A673 (cell line): ENCODE data around the gene ZNF488. TPM values are rescaled to one million over a fixed set of nuclear protein-coding genes. Genes with fewer than 3 reads are reported as not detected.

Source experiments
- BruUV-seq: library from RNA; stranded (reverse); fragments of 400-500 nt; replicated peaks from 2 replicates; lab custom pipeline; 2021; lab: Mats Ljungman, UMichigan
- CTCF ChIA-PET: fragments of 300-600 bp; sonication (Branson Sonifier 250); formaldehyde crosslinking; loops from one replicate; lab custom pipeline; 2022; ENCODE audit warnings: antibody characterized with exemption; lab: Charles Lee
- POLR2A ChIA-PET: fragments of 300-600 bp; sonication (Branson Sonifier 250); formaldehyde crosslinking; loops from one replicate; lab custom pipeline; 2022; ENCODE audit warnings: antibody characterized with exemption; ENCODE audit not compliant: low non-redundant PET; lab: Charles Lee
- DNase-seq: peaks from one replicate; pipeline ENCODE4 v3.0.0-alpha.2; 2015; ENCODE audit warnings: low spot score
- H3K27ac ChIP-seq: fragments of 200-600 bp; sonication (generic); 2 replicates; pipeline ENCODE4 v1.5.1; 2016; ENCODE audit warnings: mixed run types, low read depth, mild to moderate bottlenecking, mixed read lengths, antibody characterized with exemption, low read length; ENCODE audit not compliant: poor library complexity, severe bottlenecking
- H3K27me3 ChIP-seq: fragments of 200-600 bp; sonication (generic); replicated peaks from 2 replicates; pipeline ENCODE4 v1.6.1; 2017; ENCODE audit warnings: mixed run types, low read depth, mild to moderate bottlenecking, mixed read lengths, antibody characterized with exemption, low read length; ENCODE audit not compliant: insufficient read depth, poor library complexity
- H3K36me3 ChIP-seq: fragments of 200-600 bp; sonication (generic); 2 replicates; pipeline ENCODE4 v1.6.1; 2016; ENCODE audit warnings: mixed run types, mild to moderate bottlenecking, mixed read lengths, antibody characterized with exemption, low read length; ENCODE audit not compliant: insufficient read depth, poor library complexity, severe bottlenecking
- H3K4me1 ChIP-seq: fragments of 200-600 bp; sonication (generic); 2 replicates; pipeline ENCODE4 v1.6.1; 2017; ENCODE audit warnings: mixed run types, mild to moderate bottlenecking, mixed read lengths, antibody characterized with exemption, low read length; ENCODE audit not compliant: insufficient read depth, poor library complexity, severe bottlenecking
- H3K4me3 ChIP-seq: fragments of 200-600 bp; sonication (generic); 2 replicates; pipeline ENCODE4 v1.5.1; 2016; ENCODE audit warnings: low read depth, mixed run types, mild to moderate bottlenecking, mixed read lengths, low read length; ENCODE audit not compliant: poor library complexity, severe bottlenecking
- H3K9me3 ChIP-seq: fragments of 200-600 bp; sonication (generic); 2 replicates; pipeline ENCODE4 v1.6.1; 2016; ENCODE audit warnings: mixed run types, low read depth, mild to moderate bottlenecking, mixed read lengths, antibody characterized with exemption, low read length; ENCODE audit not compliant: poor library complexity, severe bottlenecking
- CTCF ChIP-seq: fragments of 300-800, 200-600 bp; sonication (generic); conservative IDR thresholded peaks from 2 replicates; pipeline ENCODE4 v1.5.1; 2017; ENCODE audit warnings: low read depth, mild to moderate bottlenecking, antibody characterized with exemption, low read length, moderate library complexity, mixed read lengths
- EZH2 ChIP-seq: fragments of 200-600 bp; sonication (generic); IDR thresholded peaks from 2 replicates; pipeline ENCODE4 v1.6.1; 2017; ENCODE audit warnings: borderline replicate concordance, low read depth, mild to moderate bottlenecking, mixed read lengths, antibody characterized with exemption, low read length; ENCODE audit not compliant: poor library complexity, severe bottlenecking
- intact Hi-C: fragments of 100-400 bp; cut with micrococcal nuclease; formaldehyde crosslinking; loops from one replicate; pipeline ENCODE4 v1.10.0; 2022; ENCODE audit not compliant: unreplicated experiment
- total RNA-seq: library from RNA; stranded (reverse); gene quantifications from 2 replicates; pipeline ENCODE4 v1.2.3, GENCODE V29; 2021

The ZNF488 gene
- total RNA-seq, 1 experiment from 2014 or later: 0.09 TPM

DNA sequence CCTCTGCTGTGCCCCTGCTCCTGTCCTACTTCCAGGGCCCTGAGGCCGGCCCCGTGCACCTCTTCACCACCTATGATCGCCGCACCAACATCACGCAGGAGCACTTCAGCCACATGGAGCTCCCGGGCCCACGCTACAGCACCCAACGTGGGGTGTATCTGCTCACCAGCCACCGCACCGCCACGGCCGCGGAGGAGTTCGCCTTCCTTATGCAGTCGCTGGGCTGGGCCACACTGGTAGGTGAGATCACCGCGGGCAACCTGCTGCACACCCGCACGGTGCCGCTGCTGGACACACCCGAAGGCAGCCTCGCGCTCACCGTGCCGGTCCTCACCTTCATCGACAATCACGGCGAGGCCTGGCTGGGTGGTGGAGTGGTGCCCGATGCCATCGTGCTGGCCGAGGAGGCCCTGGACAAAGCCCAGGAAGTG lies 34.1 kb downstream of the ZNF488 start:
- Histone ChIP-seq H3K4me3 (no peak overlapping the region), H3K27ac (no peak overlapping the region), H3K36me3 (no peaks in the 10 kb centered on the region), H3K27me3 (no peaks in the 10 kb centered on the region), H3K9me3 (no peaks in the 10 kb centered on the region), H3K4me1 (no peaks in the 10 kb centered on the region)
- TF ChIP-seq EZH2 (no peak), CTCF (no peak)
- DNase-seq: no peak
- BruUV-seq: no TSS peak
- intact Hi-C loops: no loop called here
- CTCF ChIA-PET: no interaction called here
- POLR2A ChIA-PET: no interaction called here

- H3K27ac ChIP-seq: no peak overlapping the region
- no peaks in the 10 kb centered on the region for H3K36me3 ChIP-seq
- H3K4me1 ChIP-seq: no peaks in the 10 kb centered on the region
- no peak for TF ChIP-seq EZH2
- ChIA-PET POLR2A (no interaction called here), CTCF (no interaction called here)
- no peak overlapping the region for H3K4me3 ChIP-seq
- DNase-seq: no peak
- H3K27me3 ChIP-seq: no peaks in the 10 kb centered on the region
- intact Hi-C loops: no loop called here
- no peaks in the 10 kb centered on the region for H3K9me3 ChIP-seq
- BruUV-seq: no TSS peak
Measured at GRCh38 chr10:47349516-47349915, 34.6 kb downstream of the ZNF488 start.

GRCh38 chr10:47348661-47349470 lies 35.2 kb downstream of the ZNF488 start:
- H3K27ac ChIP-seq: no peak overlapping the region
- H3K36me3 ChIP-seq: no peaks in the 10 kb centered on the region
- no peaks in the 10 kb centered on the region for H3K27me3 ChIP-seq
- no peaks in the 10 kb centered on the region for H3K9me3 ChIP-seq
- H3K4me3 ChIP-seq: no peak overlapping the region
- H3K4me1 ChIP-seq: no peaks in the 10 kb centered on the region
- no peak for DNase-seq
- TF ChIP-seq EZH2: no peak
- intact Hi-C loops: no loop called here
- no TSS peak for BruUV-seq
- POLR2A ChIA-PET: no interaction called here
- CTCF ChIA-PET: no interaction called here

DNA sequence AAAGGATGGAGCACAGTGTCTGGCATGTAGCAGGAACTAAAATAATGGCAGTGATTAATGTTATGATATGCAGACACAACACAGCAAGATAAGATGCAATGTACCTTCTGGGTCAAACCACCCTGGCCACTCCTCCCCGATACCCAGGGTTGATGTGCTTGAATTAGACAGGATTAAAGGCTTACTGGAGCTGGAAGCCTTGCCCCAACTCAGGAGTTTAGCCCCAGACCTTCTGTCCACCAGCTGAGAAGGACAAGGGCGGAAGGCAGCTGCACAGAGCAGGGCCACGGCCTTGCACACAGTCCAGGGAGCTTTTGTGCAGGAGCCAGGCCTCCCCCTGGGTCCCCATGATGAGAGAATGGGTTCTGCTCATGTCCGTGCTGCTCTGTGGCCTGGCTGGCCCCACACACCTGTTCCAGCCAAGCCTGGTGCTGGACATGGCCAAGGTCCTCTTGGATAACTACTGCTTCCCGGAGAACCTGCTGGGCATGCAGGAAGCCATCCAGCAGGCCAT lies 35.9 kb downstream of the ZNF488 start, which contains the start of gene RBP3:
TSS of gene RBP3 (plus strand) at position 226 of the 514 bp plus-strand sequence. CDS start at position 348, 122 bp downstream.
- Histone ChIP-seq H3K36me3 (no peaks in the 10 kb centered on the region), H3K9me3 (no peaks in the 10 kb centered on the region), H3K4me1 (no peaks in the 10 kb centered on the region), H3K27me3 (no peaks in the 10 kb centered on the region), H3K4me3 (no peak within 1 kb of the TSS), H3K27ac (no peak within 1 kb of the TSS)
- intact Hi-C loops: no loop called here
- DNase-seq: no peak
- CTCF ChIA-PET: no interaction called here
- TF ChIP-seq EZH2 (no peak), CTCF (no peak)
- BruUV-seq: no TSS peak
- POLR2A ChIA-PET: no interaction called here
